ENCODE data around the gene COL11A2. TPM values are rescaled to one million over a fixed set of nuclear protein-coding genes. Genes with fewer than 3 reads are reported as not detected.

The COL11A2 gene
- total RNA-seq, 3 donors from 2014 or later, result 0.32 to 1.0 (median 0.98) TPM

DNA sequence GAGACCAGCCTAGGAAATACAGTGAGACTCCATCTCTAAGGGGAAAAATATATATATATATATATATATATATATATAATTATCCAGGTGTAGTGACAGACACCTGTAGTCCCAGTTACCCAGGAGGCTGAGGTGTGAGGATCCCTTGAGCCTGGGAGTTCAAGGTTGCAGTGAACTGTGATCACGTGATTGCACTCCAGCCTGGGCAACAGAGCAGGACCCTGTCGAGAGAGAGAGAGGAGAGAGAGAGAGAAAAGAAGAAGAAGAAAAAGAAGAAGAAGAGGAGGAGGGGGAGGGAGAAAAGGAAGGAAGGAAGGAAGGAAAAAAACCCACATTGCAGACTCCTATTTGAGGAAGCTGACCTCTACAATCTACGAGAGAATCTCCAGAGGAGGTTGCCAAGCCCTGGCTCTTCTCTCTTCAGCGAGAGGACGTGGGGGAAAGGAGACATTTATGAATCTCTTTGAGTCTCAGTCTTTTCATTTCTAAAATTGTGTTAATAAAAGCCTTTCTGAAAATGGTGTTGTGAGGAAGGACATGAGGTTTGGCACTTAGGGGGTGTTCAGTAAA, 49.7 kb downstream of the COL11A2 start:
- no peak overlapping the region for H3K4me3 ChIP-seq
- TF ChIP-seq, protein P1, sequence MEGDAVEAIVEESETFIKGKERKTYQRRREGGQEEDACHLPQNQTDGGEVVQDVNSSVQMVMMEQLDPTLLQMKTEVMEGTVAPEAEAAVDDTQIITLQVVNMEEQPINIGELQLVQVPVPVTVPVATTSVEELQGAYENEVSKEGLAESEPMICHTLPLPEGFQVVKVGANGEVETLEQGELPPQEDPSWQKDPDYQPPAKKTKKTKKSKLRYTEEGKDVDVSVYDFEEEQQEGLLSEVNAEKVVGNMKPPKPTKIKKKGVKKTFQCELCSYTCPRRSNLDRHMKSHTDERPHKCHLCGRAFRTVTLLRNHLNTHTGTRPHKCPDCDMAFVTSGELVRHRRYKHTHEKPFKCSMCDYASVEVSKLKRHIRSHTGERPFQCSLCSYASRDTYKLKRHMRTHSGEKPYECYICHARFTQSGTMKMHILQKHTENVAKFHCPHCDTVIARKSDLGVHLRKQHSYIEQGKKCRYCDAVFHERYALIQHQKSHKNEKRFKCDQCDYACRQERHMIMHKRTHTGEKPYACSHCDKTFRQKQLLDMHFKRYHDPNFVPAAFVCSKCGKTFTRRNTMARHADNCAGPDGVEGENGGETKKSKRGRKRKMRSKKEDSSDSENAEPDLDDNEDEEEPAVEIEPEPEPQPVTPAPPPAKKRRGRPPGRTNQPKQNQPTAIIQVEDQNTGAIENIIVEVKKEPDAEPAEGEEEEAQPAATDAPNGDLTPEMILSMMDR (IDR thresholded peaks at IDR 0.05), result no peak
- no peak for TF ChIP-seq POLR2AphosphoS5 (IDR thresholded peaks at IDR 0.05)
- no peaks in the 10 kb centered on the region for H3K27me3 ChIP-seq
- no peak for DNase-seq (ENCODE audit: low spot score in 2 of 2)
- H3K4me1 ChIP-seq, result no peaks in the 10 kb centered on the region
- H3K27ac ChIP-seq, result no peak overlapping the region
- no peaks in the 10 kb centered on the region for H3K36me3 ChIP-seq
- intact Hi-C loops (cut with DNase I; ENCODE audit: low total_unique reads), result no loop called here
- no peaks in the 10 kb centered on the region for H3K9me3 ChIP-seq

GRCh38 chr6:33140556-33140955, 51.7 kb downstream of the COL11A2 start:
- H3K27ac ChIP-seq, result no peak overlapping the region
- H3K4me3 ChIP-seq, result no peak overlapping the region
- H3K9me3 ChIP-seq, result no peaks in the 10 kb centered on the region
- H3K27me3 ChIP-seq, result no peaks in the 10 kb centered on the region
- no peaks in the 10 kb centered on the region for H3K36me3 ChIP-seq
- no peak for DNase-seq (ENCODE audit: low spot score in 2 of 2)
- intact Hi-C loops (cut with DNase I; ENCODE audit: low total_unique reads), result no loop called here
- no peak for TF ChIP-seq POLR2A (IDR thresholded peaks at IDR 0.05)
- TF ChIP-seq, protein P1 (IDR thresholded peaks at IDR 0.05), result no peak
- no peak for TF ChIP-seq POLR2AphosphoS5 (IDR thresholded peaks at IDR 0.05)
- H3K4me1 ChIP-seq, result no peaks in the 10 kb centered on the region

GRCh38 chr6:33139596-33140206, 52.6 kb downstream of the COL11A2 start:
- TF ChIP-seq POLR2AphosphoS5 (IDR thresholded peaks at IDR 0.05) (no peak), POLR2A (IDR thresholded peaks at IDR 0.05) (no peak)
- TF ChIP-seq, protein P1 (IDR thresholded peaks at IDR 0.05), result no peak
- H3K4me3 ChIP-seq, result no peak overlapping the region
- no peak for DNase-seq (ENCODE audit: low spot score in 2 of 2)
- no peaks in the 10 kb centered on the region for H3K9me3 ChIP-seq
- H3K27ac ChIP-seq, result no peak overlapping the region
- intact Hi-C loops (cut with DNase I; ENCODE audit: low total_unique reads), result no loop called here
- no peaks in the 10 kb centered on the region for H3K27me3 ChIP-seq
- no peaks in the 10 kb centered on the region for H3K4me1 ChIP-seq
- H3K36me3 ChIP-seq, result no peaks in the 10 kb centered on the region

GRCh38 chr6:33136310-33136900, 55.9 kb downstream of the COL11A2 start:
- DNase-seq (ENCODE audit: low spot score in 2 of 2), result no peak
- no peak overlapping the region for H3K27ac ChIP-seq
- no peaks in the 10 kb centered on the region for H3K4me1 ChIP-seq
- no peak for TF ChIP-seq POLR2A (IDR thresholded peaks at IDR 0.05)
- TF ChIP-seq POLR2AphosphoS5 (IDR thresholded peaks at IDR 0.05), result no peak
- TF ChIP-seq, protein P1 (IDR thresholded peaks at IDR 0.05), result no peak
- H3K36me3 ChIP-seq, result no peaks in the 10 kb centered on the region
- intact Hi-C loops (cut with DNase I; ENCODE audit: low total_unique reads), result no loop called here
- H3K4me3 ChIP-seq, result no peak overlapping the region
- H3K9me3 ChIP-seq, result no peaks in the 10 kb centered on the region
- no peaks in the 10 kb centered on the region for H3K27me3 ChIP-seq

DNA sequence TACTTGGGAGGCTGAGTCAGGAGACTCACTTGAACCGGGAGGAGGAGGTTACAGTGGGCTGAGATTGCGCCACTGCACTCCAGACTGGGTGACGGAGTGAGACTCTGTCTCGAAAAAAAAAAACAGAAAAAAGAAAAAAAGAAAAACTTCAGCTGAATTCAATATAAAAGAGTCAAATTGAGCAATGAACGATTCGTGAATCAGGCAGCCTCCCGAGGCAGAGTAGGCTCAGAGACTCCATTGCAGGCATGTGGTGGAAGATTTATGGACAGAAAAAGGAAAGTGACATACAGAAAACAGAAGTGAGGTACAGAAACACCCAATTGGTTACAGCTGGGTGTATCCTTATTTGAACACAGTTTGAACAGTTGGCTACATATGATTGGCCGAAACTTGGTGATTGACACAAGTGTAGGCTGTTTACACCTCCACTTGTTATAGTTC, 60.2 kb downstream of the COL11A2 start:
- Histone ChIP-seq H3K4me3 (no peak overlapping the region), H3K27me3 (no peaks in the 10 kb centered on the region), H3K27ac (no peak overlapping the region), H3K4me1 (no peaks in the 10 kb centered on the region), H3K9me3 (no peaks in the 10 kb centered on the region), H3K36me3 (no peaks in the 10 kb centered on the region)
- no peak for DNase-seq (ENCODE audit: low spot score in 2 of 2)
- TF ChIP-seq, protein P1 (IDR thresholded peaks at IDR 0.05), result no peak
- no peak for TF ChIP-seq POLR2AphosphoS5 (IDR thresholded peaks at IDR 0.05)
- no peak for TF ChIP-seq POLR2A (IDR thresholded peaks at IDR 0.05)
- intact Hi-C loops (cut with DNase I; ENCODE audit: low total_unique reads), result no loop called here
